ENCODE measurements around the gene PTPN11. TPM values are rescaled to one million over a fixed set of nuclear protein-coding genes. Genes with fewer than 3 reads are reported as not detected.

The PTPN11 gene
- total RNA-seq, 1 donor = 98.8 TPM

GRCh38 chr12:112527082-112527481 lies 108.3 kb downstream of the PTPN11 start:
- H3K4me1 ChIP-seq (ENCODE audit: insufficient read depth, low read length) = no peaks in the 10 kb centered on the region
- no peaks in the 10 kb centered on the region for H3K36me3 ChIP-seq (ENCODE audit: insufficient read depth, low read length)
- H3K9me3 ChIP-seq (ENCODE audit: low read depth, low read length) = no peaks in the 10 kb centered on the region
- H3K4me2 ChIP-seq (ENCODE audit: insufficient read depth, low read length) = no peak overlapping the region
- no peak for DNase-seq (ENCODE audit: insufficient read length, low spot score, missing footprints)
- TF ChIP-seq CTCF (IDR thresholded peaks at IDR 0.05; ENCODE audit: extremely low read depth, low read depth, low read length) = no peak
- H3K27me3 ChIP-seq (ENCODE audit: insufficient read depth, low read length) = no peaks in the 10 kb centered on the region
- H3K79me2 ChIP-seq (ENCODE audit: insufficient read depth, low read length) = no peaks in the 10 kb centered on the region
- H3K27ac ChIP-seq (ENCODE audit: low read depth, low read length) = no peak overlapping the region
- H3K4me3 ChIP-seq (ENCODE audit: insufficient read depth, low read length) = no peak overlapping the region
- no peak overlapping the region for H2AFZ ChIP-seq (ENCODE audit: low read length)
- no peaks in the 10 kb centered on the region for H4K20me1 ChIP-seq (ENCODE audit: insufficient read depth, low read length)

GRCh38 chr12:112527501-112527900 lies 108.8 kb downstream of the PTPN11 start:
- H2AFZ ChIP-seq (ENCODE audit: low read length) = no peak overlapping the region
- H3K4me1 ChIP-seq (ENCODE audit: insufficient read depth, low read length) = no peaks in the 10 kb centered on the region
- no peak overlapping the region for H3K4me2 ChIP-seq (ENCODE audit: insufficient read depth, low read length)
- H3K36me3 ChIP-seq (ENCODE audit: insufficient read depth, low read length) = no peaks in the 10 kb centered on the region
- TF ChIP-seq CTCF (IDR thresholded peaks at IDR 0.05; ENCODE audit: extremely low read depth, low read depth, low read length) = no peak
- no peak overlapping the region for H3K4me3 ChIP-seq (ENCODE audit: insufficient read depth, low read length)
- DNase-seq (ENCODE audit: insufficient read length, low spot score, missing footprints) = no peak
- no peaks in the 10 kb centered on the region for H3K9me3 ChIP-seq (ENCODE audit: low read depth, low read length)
- no peaks in the 10 kb centered on the region for H3K27me3 ChIP-seq (ENCODE audit: insufficient read depth, low read length)
- H3K27ac ChIP-seq (ENCODE audit: low read depth, low read length) = no peak overlapping the region
- no peaks in the 10 kb centered on the region for H3K79me2 ChIP-seq (ENCODE audit: insufficient read depth, low read length)
- no peaks in the 10 kb centered on the region for H4K20me1 ChIP-seq (ENCODE audit: insufficient read depth, low read length)

GRCh38 chr12:112528521-112528920 lies 109.8 kb downstream of the PTPN11 start:
- H3K27ac ChIP-seq (ENCODE audit: low read depth, low read length) = no peak overlapping the region
- H4K20me1 ChIP-seq (ENCODE audit: insufficient read depth, low read length) = no peaks in the 10 kb centered on the region
- no peak overlapping the region for H3K4me2 ChIP-seq (ENCODE audit: insufficient read depth, low read length)
- no peaks in the 10 kb centered on the region for H3K4me1 ChIP-seq (ENCODE audit: insufficient read depth, low read length)
- no peak overlapping the region for H3K4me3 ChIP-seq (ENCODE audit: insufficient read depth, low read length)
- H3K9me3 ChIP-seq (ENCODE audit: low read depth, low read length) = no peaks in the 10 kb centered on the region
- H3K79me2 ChIP-seq (ENCODE audit: insufficient read depth, low read length) = no peaks in the 10 kb centered on the region
- no peaks in the 10 kb centered on the region for H3K27me3 ChIP-seq (ENCODE audit: insufficient read depth, low read length)
- H3K36me3 ChIP-seq (ENCODE audit: insufficient read depth, low read length) = no peaks in the 10 kb centered on the region
- TF ChIP-seq CTCF (IDR thresholded peaks at IDR 0.05; ENCODE audit: extremely low read depth, low read depth, low read length) = no peak
- DNase-seq (ENCODE audit: insufficient read length, low spot score, missing footprints) = no peak
- no peak overlapping the region for H2AFZ ChIP-seq (ENCODE audit: low read length)

GRCh38 chr12:112530941-112531340 lies 112.2 kb downstream of the PTPN11 start:
- Histone ChIP-seq H3K4me3 (ENCODE audit: insufficient read depth, low read length) (no peak overlapping the region), H3K27ac (ENCODE audit: low read depth, low read length) (no peak overlapping the region), H2AFZ (ENCODE audit: low read length) (no peak overlapping the region), H3K9me3 (ENCODE audit: low read depth, low read length) (no peaks in the 10 kb centered on the region), H3K27me3 (ENCODE audit: insufficient read depth, low read length) (no peaks in the 10 kb centered on the region), H3K4me2 (ENCODE audit: insufficient read depth, low read length) (no peak overlapping the region), H3K79me2 (ENCODE audit: insufficient read depth, low read length) (no peaks in the 10 kb centered on the region), H3K36me3 (ENCODE audit: insufficient read depth, low read length) (no peaks in the 10 kb centered on the region), H4K20me1 (ENCODE audit: insufficient read depth, low read length) (no peaks in the 10 kb centered on the region), H3K4me1 (ENCODE audit: insufficient read depth, low read length) (no peaks in the 10 kb centered on the region)
- no peak for DNase-seq (ENCODE audit: insufficient read length, low spot score, missing footprints)
- TF ChIP-seq CTCF (IDR thresholded peaks at IDR 0.05; ENCODE audit: extremely low read depth, low read depth, low read length) = no peak
